Mucosa of rectum (tissue), 2 donors: ENCODE results near the gene SLC10A2.

Experiments
- H3K27ac ChIP-seq, 2 donors: one replicate each; pipeline ENCODE4 v1.7.0; 2013; ENCODE audit warnings: inconsistent platforms in 2 of 2, low read depth in 2 of 2, low read length in 2 of 2
- H3K27me3 ChIP-seq, 2 donors: one replicate each; pipeline ENCODE4 v1.7.0; 2013; ENCODE audit warnings: low read length in 2 of 2; ENCODE audit not compliant: control insufficient read depth in 2 of 2, insufficient read depth in 2 of 2
- H3K36me3 ChIP-seq, 2 donors: one replicate each; pipeline ENCODE4 v1.7.0; 2013; ENCODE audit warnings: low read length in 2 of 2; ENCODE audit not compliant: control insufficient read depth in 2 of 2, insufficient read depth in 2 of 2
- H3K4me1 ChIP-seq, 2 donors: one replicate each; pipeline ENCODE4 v1.7.0; 2013; ENCODE audit warnings: low read length in 2 of 2, mild to moderate bottlenecking in 1 of 2; ENCODE audit not compliant: control insufficient read depth in 2 of 2, insufficient read depth in 2 of 2
- H3K4me3 ChIP-seq, 2 donors: one replicate each; pipeline ENCODE4 v1.7.0; 2013; ENCODE audit warnings: low read length in 2 of 2
- H3K9ac ChIP-seq, 2 donors: one replicate each; pipeline ENCODE4 v1.7.0; 2013; ENCODE audit warnings: low read length in 2 of 2, low read depth in 1 of 2, mild to moderate bottlenecking in 1 of 2
- H3K9me3 ChIP-seq, 2 donors: one replicate each; pipeline ENCODE4 v1.7.0; 2013; ENCODE audit warnings: low read length in 2 of 2; ENCODE audit not compliant: control insufficient read depth in 2 of 2
- donor health status: healthy.
- donor health status: Normal muscosa, but diverticular disease.

Gene SLC10A2

DNA sequence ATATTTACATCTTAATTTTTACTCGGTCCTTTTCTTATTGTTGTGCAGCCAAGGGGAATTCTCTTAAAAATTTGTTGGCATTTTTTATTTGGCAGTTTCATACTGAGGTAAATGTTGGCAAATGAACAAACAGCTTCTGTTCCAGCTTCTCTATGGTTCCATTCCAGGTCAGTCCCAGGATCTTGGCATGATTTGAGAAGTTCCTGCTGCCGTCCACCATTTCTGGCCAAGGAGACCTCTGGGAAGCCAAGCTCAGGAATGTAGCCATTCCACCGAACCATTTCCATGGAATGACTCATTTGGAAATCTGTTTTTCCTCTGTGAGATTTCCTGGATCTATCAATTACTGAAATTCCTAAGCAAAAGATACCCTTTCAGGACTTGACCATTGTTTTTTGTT, 43.9 kb downstream of the SLC10A2 start:
- Histone ChIP-seq H3K9ac (no peak overlapping the region), H3K9me3 (no peaks in the 10 kb centered on the region), H3K4me1 (no peaks in the 10 kb centered on the region), H3K4me3 (no peak overlapping the region), H3K27me3 (no peaks in the 10 kb centered on the region), H3K36me3 (no peaks in the 10 kb centered on the region), H3K27ac (no peak overlapping the region)

GRCh38 chr13:103018556-103018955, 47.7 kb downstream of the SLC10A2 start:
- Histone ChIP-seq H3K9ac (no peak overlapping the region), H3K27ac (no peak overlapping the region), H3K27me3 (no peaks in the 10 kb centered on the region), H3K4me1 (no peaks in the 10 kb centered on the region), H3K36me3 (no peaks in the 10 kb centered on the region), H3K9me3 (no peaks in the 10 kb centered on the region), H3K4me3 (no peak overlapping the region)

DNA sequence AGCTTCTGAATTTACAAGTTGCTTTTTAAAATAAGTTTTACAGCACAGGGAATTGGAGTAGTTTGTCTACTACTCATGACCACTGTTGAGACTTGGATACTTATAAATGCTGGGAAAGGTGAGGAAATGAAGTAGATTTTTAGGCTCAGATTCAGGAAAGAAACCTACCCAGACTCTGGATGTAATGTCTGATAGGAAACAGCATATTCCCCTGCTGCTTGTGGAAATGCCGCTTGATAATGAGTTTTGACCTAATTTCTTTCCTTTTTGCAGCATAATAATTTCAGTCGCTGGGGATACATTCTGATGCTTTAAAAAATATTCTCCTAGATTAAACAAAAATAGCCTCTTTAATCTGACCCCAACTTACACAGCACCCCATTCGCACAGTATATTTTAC, 53.6 kb downstream of the SLC10A2 start:
- H3K9ac ChIP-seq = no peak overlapping the region
- H3K9me3 ChIP-seq = no peaks in the 10 kb centered on the region
- no peak overlapping the region for H3K27ac ChIP-seq
- H3K4me3 ChIP-seq = no peak overlapping the region
- no peaks in the 10 kb centered on the region for H3K36me3 ChIP-seq
- H3K4me1 ChIP-seq = no peaks in the 10 kb centered on the region
- H3K27me3 ChIP-seq = no peaks in the 10 kb centered on the region

DNA sequence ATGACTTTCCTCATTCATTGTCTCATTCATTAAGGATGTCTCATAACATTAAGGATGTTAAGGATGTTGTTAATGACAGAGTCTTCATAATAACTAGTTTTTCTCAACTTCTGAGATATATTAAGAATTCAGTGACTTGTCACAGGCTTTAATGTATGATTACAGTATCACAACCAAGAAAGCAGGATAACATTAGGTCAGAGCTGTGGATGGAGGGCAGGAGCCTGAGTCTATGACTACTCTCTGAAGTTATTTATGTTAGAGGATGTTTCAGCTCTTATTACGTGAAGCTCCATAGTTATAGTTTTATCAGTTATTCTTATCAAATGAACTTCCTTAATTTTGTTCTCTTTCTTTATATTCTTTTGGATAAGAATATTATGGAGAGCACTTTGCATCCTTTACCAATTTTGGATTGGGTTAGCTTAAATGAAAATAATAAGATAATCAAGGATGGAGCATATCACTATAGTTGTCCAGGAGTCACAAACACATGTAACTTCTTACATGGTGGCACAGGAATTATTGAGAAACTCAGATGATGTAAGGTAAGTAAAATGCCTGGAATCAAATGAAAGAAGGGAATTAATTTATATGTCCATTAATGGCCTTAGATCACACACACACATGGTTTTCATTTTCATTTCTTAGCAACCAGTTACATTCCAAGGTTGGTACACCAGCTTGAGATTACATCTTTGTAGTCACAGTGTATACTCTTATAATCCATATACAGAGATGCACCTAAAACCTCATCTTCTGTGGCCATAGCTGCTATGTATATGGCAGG, 57.0 kb downstream of the SLC10A2 start:
- Histone ChIP-seq H3K36me3 (no peaks in the 10 kb centered on the region), H3K27me3 (no peaks in the 10 kb centered on the region), H3K27ac (no peak overlapping the region), H3K4me3 (no peak overlapping the region), H3K4me1 (no peaks in the 10 kb centered on the region), H3K9ac (no peak overlapping the region), H3K9me3 (no peaks in the 10 kb centered on the region)

GRCh38 chr13:103007427-103007762, 58.8 kb downstream of the SLC10A2 start:
- Histone ChIP-seq H3K27ac (no peak overlapping the region), H3K9me3 (no peaks in the 10 kb centered on the region), H3K4me1 (no peaks in the 10 kb centered on the region)

DNA sequence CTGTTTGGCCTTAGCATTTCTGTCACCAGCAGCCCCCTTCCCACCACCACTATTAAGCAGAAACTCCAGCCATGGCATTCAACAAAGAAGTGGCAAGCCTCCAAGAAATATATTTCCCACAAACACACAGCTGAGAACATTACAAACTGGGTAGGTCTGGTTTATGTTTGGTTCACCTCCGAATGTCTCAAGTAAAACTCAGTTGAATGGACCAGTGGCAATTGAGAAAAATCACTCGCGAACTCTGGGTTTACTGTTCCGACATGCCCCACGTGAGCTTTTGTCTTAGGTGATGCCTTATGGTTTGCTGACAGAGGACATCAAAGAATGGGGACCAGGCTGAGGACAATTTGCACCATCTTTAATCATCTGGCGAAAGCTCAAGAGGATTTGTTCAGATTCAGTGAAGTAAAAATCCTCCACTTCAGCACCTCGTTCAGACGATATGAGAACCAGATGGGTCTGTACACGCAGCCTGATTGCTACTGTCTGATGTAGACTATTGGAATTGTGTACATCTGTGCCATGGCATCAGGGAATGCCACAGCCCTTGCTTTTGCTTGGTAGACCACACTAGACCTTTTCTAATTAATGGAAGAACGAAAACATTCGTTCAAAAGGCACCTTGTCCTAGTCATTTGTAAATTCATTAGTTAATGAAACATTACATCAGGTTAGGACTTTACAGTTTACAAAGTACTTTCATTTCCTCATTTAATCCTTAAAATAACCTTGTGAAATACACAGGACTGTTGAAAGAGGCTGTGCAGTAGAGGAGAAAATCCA, 59.4 kb downstream of the SLC10A2 start:
- H3K36me3 ChIP-seq = no peaks in the 10 kb centered on the region
- no peak overlapping the region for H3K27ac ChIP-seq
- H3K4me1 ChIP-seq = no peaks in the 10 kb centered on the region
- no peak overlapping the region for H3K9ac ChIP-seq
- H3K27me3 ChIP-seq = no peaks in the 10 kb centered on the region
- no peak overlapping the region for H3K4me3 ChIP-seq
- H3K9me3 ChIP-seq = no peaks in the 10 kb centered on the region

More at GRCh38 chr13:103007427-103007762, 58.8 kb downstream of the SLC10A2 start:
- no peaks in the 10 kb centered on the region for H3K36me3 ChIP-seq
- H3K9ac ChIP-seq = no peak overlapping the region
- H3K4me3 ChIP-seq = no peak overlapping the region
- H3K27me3 ChIP-seq = no peaks in the 10 kb centered on the region

- Histone ChIP-seq H3K36me3 (no peaks in the 10 kb centered on the region), H3K4me3 (no peak overlapping the region), H3K9ac (no peak overlapping the region), H3K9me3 (no peaks in the 10 kb centered on the region), H3K27ac (no peak overlapping the region), H3K27me3 (no peaks in the 10 kb centered on the region), H3K4me1 (no peaks in the 10 kb centered on the region)
These were observed 61.4 kb downstream of the SLC10A2 start for GRCh38 chr13:103004661-103005345.

GRCh38 chr13:103003631-103004030, 62.6 kb downstream of the SLC10A2 start:
- H3K4me3 ChIP-seq = no peak overlapping the region
- no peaks in the 10 kb centered on the region for H3K36me3 ChIP-seq
- no peaks in the 10 kb centered on the region for H3K9me3 ChIP-seq
- H3K27ac ChIP-seq = no peak overlapping the region
- H3K27me3 ChIP-seq = no peaks in the 10 kb centered on the region
- H3K9ac ChIP-seq = no peak overlapping the region
- H3K4me1 ChIP-seq = no peaks in the 10 kb centered on the region

- Histone ChIP-seq H3K9ac (no peak overlapping the region), H3K27me3 (no peaks in the 10 kb centered on the region), H3K27ac (no peak overlapping the region), H3K4me1 (no peaks in the 10 kb centered on the region), H3K9me3 (no peaks in the 10 kb centered on the region), H3K4me3 (no peak overlapping the region), H3K36me3 (no peaks in the 10 kb centered on the region)
These were observed 63.9 kb downstream of the SLC10A2 start for GRCh38 chr13:103002279-103002678.

- no peaks in the 10 kb centered on the region for H3K36me3 ChIP-seq
- H3K9me3 ChIP-seq = no peaks in the 10 kb centered on the region
- H3K9ac ChIP-seq = no peak overlapping the region
- no peak overlapping the region for H3K27ac ChIP-seq
- H3K4me1 ChIP-seq = no peaks in the 10 kb centered on the region
- no peaks in the 10 kb centered on the region for H3K27me3 ChIP-seq
- H3K4me3 ChIP-seq = no peak overlapping the region
These were observed 66.1 kb downstream of the SLC10A2 start for GRCh38 chr13:103000157-103000556.
